Anterior cingulate cortex (tissue), 58 donors: ENCODE data around the gene SEC11A.
"Not testable (repeated sequence)": the region's sequence is repeated elsewhere in the genome, so short reads cannot be mapped to it uniquely, and the experiment has no call there.

Source experiments
- DNase-seq, 58 donors: peaks; one replicate each; lab custom pipeline; 2025; lab: John Stamatoyannopoulos, UW

SEC11A gene

GRCh38 chr15:84648539-84648938, 67.4 kb downstream of the SEC11A start:
- DNase-seq, result peak in 1 of 58 donors; percentile 19

DNA sequence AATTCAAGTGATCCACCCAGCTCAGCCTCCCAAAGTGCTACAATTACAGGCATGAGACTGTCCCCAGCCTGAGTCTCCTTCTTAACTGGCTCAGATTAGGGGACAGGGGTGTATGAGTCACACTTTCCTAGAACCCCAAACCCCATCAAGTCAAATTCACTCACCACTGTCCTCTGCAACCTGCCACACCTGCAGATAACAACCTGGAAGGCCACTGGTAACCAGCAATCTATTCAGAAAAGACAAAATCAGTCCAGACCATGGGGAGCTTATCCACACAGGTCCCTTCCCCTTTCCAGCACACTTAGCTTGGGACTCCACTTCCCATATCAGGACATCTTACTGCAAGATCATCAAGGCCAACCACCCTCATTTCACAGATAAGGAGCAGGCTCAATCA, 68.2 kb downstream of the SEC11A start:
- no peak for DNase-seq

DNA sequence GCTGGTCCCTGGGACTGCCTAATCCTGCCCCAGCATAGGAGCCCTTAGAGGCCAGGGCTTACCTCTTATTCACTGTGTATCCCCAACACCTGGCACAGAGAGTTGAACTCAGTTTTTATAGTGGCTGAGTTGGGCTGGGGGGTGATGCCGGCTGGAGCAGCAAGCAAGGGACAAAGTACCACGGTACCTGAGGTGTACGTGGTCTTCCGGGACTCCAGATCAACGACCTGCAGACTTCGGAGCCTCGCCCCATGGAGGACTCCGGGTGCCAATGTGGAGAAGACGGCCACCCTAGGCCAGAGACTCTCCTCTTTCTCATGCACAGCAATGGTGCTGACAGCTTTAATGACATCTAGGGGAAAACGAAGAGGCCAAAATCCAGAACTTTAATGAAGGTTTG, 69.9 kb downstream of the SEC11A start:
- DNase-seq, result no peak

DNA sequence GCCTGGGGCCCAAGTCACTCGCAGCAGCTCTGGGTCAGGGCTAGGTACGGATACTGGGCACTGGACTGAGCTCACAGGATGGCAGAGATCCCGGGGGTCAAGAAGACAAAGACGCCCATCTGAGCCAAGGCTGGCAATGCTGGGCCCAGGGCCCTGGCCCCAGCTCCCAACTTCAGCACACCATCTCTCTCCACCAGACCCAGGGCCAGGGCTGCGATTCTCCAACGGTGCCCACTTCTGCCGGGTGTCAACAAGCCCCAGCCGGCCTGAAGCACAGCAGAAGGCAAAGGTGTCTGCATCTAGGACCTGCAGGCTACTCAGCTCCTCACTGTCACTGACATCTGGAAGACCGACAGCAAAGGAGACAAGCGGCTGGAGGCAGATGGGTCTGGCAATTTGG, 70.4 kb downstream of the SEC11A start:
- DNase-seq, result peak in 7 of 58 donors; percentile 8 to 28 (median 15)

DNA sequence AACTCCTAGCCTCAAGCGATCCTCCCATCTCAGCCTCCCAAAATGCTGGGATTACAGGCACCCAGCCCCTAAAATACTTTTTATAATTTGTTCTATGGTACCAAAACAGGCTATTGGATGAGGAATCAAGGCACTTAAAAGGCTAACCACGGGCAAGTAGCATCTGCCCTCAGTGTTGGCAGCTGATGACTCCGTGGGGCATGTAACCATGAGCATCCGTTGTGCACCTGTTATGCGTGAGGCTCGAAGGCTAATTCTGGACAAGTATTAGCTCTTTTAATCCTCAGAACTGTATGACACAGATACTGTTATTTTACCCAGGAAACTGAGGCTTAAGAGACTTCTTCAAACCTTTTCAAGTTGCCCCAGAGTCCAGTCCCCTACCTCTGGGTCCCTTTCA, 72.1 kb downstream of the SEC11A start:
- no peak for DNase-seq

- not testable (repeated sequence) for DNase-seq
These were observed 73.3 kb downstream of the SEC11A start for GRCh38 chr15:84642640-84643039.

GRCh38 chr15:84641871-84642270, 74.1 kb downstream of the SEC11A start:
- not testable (repeated sequence) for DNase-seq

GRCh38 chr15:84638103-84638502, 77.8 kb downstream of the SEC11A start:
- peak in 15 of 58 donors; percentile 6 to 60 (median 21) for DNase-seq

DNA sequence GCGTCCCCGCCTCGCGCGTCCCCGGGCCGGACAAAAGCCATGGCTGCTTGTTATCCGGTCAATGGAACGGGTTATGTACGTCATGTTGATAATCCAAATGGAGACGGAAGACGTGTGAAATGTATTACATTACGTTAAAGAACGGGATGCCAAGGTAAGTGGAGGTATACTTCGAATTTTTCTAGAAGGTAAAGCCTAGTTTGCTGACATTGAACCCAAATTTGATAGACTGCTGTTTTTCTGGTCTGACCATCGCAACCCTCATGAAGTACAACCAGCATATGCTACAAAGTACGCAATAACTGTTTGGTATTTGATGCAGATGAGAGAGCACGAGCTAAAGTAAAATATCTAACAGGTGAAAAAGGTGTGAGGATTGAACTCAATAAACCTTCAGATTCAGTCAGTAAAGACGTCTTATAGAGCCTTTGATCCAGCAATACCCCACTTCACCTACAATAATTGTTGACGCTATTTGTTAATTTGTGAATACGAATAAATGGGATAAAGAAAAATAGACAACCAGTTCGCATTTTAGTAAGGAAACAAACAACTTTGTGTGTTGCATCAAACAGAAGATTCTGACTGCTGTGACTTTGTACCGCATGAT, 81.6 kb downstream of the SEC11A start:
- DNase-seq, result no peak

DNA sequence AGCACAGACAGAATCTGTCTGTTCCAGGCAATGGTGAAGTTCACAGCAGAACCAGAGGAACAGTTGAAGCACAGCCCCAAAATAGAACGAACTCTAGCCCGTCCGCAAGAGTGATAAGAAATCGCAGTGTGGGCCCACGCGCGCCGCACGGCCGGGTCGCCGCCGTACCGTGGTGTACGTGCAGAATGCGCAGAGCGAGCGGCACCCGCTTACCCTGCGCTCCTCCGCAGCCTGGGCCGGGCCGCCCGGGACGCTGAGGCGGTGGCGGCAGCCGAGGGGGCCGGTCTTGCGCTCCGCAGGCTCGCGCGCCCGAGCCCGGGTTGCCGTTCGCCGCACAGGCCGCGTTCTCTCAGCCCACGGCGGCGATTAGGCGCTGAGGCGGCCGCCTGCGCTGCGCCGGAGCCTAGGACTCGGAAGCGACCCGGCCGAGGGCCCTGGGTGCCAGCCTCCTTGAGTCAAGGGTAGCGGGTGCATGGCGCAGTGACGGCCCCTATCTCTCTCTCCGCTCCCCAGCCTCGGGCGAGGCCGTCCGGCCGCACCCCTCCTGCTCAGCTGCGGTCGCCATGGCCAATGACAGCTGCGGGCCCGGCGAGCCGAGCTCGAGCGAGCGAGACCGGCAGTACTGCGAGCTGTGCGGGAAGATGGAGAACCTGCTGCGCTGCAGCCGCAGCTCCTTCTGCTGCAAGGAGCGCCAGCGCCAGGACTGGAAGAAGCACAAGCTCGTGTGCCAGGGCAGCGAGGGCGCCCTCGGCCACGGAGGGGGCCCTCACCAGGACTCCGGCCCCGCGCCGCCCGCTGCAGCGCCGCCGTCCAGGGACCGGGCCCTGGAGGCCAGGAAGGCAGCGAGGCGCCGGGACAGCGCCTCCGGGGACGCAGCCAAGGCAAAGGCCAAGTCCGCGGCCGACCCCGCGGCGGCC, 82.4 kb downstream of the SEC11A start:
- DNase-seq, result peak in 50 of 58 donors; percentile 20 to 82 (median 60)

DNA sequence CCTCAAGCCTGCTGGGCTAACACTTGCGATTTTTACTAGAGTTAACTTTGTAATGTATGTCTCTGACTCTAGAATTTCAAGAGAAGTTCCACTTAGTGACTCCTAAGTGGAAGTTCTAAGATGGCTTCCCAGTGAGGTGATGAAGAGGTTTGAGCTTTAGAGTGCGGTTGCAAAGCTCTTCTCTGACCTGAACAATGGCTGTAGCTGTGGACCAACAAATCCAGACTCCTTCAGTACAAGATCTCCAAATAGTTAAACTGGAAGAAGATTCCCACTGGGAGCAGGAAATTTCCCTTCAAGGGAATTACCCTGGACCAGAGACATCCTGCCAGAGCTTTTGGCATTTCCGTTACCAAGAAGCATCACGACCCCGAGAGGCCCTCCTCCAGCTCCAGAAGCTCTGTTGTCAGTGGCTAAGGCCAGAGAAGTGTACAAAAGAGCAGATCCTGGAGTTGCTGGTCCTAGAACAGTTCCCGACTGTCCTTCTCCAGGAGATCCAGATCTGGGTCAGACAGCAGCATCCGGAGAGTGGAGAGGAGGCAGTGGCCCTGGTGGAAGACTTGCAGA, 84.2 kb downstream of the SEC11A start:
- no peak for DNase-seq

DNA sequence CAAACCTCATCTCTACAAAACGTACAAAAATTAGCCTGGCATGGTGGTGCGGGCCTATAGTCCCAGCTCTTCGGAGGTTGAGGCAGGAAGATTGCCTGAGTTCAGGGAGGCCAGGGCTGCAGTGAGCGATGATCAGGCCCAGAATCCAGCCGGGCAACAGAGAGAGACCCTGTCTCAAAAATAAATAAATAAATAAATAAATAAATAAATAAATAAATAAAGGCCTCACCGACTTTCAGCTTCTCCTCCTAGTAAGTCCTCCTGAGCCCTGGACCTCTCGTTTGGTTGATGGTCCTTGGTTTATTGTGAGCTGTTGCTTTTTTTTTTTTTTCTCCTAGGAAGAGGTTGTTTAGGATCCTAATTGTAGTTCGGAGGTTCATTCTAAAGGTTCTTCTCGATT, 86.9 kb downstream of the SEC11A start:
- DNase-seq, result no peak

DNA sequence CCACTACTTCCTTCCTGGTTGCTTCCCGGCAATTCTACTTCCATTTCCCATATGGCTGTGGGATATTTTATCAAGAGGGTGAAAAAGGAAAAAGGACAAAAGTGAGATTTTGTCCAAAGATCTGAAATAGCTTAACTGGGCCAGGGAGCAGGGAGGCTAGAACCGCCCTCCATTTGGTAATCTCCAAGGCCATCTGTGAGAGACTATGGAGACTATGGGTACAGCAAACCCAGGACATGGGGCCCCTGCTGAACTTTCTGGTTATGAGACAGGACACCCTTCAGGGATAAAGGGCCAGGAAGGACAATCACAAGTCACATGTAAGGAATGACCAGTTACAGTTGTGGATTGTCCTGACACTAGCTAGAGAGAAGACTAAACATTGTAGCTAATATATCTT, 90.8 kb downstream of the SEC11A start:
- DNase-seq, result no peak

GRCh38 chr15:84624359-84624758, 91.6 kb downstream of the SEC11A start:
- no peak for DNase-seq

DNA sequence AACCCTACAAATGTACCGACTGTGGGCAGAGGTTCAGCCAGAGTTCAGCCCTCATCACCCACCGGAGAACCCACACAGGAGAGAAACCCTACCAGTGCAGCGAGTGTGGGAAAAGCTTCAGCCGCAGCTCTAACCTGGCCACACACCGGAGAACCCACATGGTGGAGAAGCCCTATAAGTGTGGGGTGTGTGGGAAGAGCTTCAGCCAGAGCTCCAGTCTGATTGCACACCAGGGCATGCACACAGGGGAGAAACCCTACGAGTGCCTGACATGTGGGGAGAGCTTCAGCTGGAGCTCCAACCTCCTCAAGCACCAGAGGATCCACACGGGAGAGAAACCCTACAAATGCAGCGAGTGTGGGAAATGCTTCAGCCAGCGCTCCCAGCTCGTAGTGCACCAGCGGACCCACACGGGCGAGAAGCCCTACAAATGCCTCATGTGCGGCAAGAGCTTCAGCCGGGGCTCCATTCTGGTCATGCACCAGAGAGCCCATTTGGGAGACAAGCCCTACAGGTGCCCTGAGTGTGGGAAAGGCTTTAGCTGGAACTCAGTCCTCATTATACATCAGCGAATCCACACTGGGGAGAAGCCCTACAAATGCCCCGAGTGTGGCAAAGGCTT, 94.5 kb downstream of the SEC11A start:
- DNase-seq, result no peak

DNA sequence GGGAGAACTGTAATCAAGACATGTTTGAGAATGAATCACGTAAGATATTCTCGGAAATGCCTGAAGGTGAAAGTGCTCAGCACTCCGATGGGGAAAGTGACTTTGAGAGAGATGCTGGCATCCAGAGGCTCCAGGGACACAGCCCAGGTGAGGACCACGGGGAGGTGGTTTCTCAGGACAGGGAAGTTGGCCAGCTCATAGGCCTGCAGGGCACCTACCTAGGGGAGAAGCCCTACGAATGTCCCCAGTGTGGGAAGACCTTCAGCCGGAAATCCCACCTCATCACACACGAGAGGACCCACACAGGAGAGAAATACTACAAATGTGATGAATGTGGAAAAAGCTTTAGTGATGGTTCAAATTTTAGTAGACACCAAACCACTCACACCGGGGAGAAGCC, 95.3 kb downstream of the SEC11A start:
- no peak for DNase-seq
